Measurements from ENCODE around the gene PURB. TPM values are rescaled to one million over a fixed set of nuclear protein-coding genes. Genes with fewer than 3 reads are reported as not detected.

Gene PURB
- total RNA-seq, 1 experiment from 2014 or later: 21.3 TPM

DNA sequence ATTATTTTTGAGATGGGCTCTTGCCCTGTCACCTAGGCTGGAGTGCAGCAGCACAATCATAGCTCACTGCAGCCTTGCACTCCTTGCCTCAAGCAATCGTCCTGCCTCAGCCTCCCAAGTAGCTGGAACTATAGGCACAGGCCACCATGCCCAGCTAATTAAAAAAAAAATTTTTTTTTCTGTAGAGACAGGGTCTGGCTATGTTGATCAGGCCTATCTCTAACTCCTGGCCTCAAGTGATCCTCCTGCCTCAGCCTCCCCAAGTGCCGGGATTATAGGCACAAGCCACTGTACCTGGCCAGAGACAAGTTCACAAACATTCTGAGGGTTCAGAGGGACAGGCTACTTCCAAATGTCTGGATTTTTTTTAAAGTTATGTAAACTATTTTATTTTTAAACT lies 32.1 kb upstream of the PURB start:
- H3K27ac ChIP-seq (ENCODE audit: insufficient read length, low read depth, low read length): no peak overlapping the region
- no peaks in the 10 kb centered on the region for H3K9me3 ChIP-seq (ENCODE audit: control insufficient read depth, low read depth, low read length)
- H4K20me1 ChIP-seq (ENCODE audit: control insufficient read depth, insufficient read depth, insufficient read length): no peaks in the 10 kb centered on the region
- no peak overlapping the region for H4K5ac ChIP-seq (ENCODE audit: insufficient read length, low read depth, low read length)
- H2BK15ac ChIP-seq (ENCODE audit: low read depth, low read length): no peak overlapping the region
- H3K4me1 Mint-ChIP-seq: peaks cover 5 to 11% of the 10 kb centered on the region in 2 experiments
- no peak overlapping the region for H2BK120ac ChIP-seq (ENCODE audit: low read depth, low read length, poor library complexity, severe bottlenecking)
- H2AK5ac ChIP-seq (ENCODE audit: insufficient read length, low read length): no peak overlapping the region
- H2AFZ ChIP-seq (ENCODE audit: low read length): no peak overlapping the region
- peaks cover 7% of the 10 kb centered on the region for H3K27me3 Mint-ChIP-seq (ENCODE audit: low read depth)
- H4K91ac ChIP-seq (ENCODE audit: insufficient read length, low read depth, low read length): no peak overlapping the region
- H3K18ac ChIP-seq (ENCODE audit: insufficient read length, low read depth, low read length): no peak overlapping the region
- TF ChIP-seq, protein P1, sequence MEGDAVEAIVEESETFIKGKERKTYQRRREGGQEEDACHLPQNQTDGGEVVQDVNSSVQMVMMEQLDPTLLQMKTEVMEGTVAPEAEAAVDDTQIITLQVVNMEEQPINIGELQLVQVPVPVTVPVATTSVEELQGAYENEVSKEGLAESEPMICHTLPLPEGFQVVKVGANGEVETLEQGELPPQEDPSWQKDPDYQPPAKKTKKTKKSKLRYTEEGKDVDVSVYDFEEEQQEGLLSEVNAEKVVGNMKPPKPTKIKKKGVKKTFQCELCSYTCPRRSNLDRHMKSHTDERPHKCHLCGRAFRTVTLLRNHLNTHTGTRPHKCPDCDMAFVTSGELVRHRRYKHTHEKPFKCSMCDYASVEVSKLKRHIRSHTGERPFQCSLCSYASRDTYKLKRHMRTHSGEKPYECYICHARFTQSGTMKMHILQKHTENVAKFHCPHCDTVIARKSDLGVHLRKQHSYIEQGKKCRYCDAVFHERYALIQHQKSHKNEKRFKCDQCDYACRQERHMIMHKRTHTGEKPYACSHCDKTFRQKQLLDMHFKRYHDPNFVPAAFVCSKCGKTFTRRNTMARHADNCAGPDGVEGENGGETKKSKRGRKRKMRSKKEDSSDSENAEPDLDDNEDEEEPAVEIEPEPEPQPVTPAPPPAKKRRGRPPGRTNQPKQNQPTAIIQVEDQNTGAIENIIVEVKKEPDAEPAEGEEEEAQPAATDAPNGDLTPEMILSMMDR (conservative IDR thresholded peaks at IDR 0.05): no peak
- no peak overlapping the region for H3K56ac ChIP-seq (ENCODE audit: insufficient read length, low read depth, low read length)
- DNase-seq: no peak
- no peak overlapping the region for H3K4me3 Mint-ChIP-seq
- H3K27me3 ChIP-seq (ENCODE audit: insufficient read depth, low read length): no peaks in the 10 kb centered on the region
- no CpG with 5 or more reads among the region's 2 CpGs for WGBS (ENCODE audit: extremely low coverage, insufficient read length, low lambda C conversion rate)
- H3K23ac ChIP-seq (ENCODE audit: insufficient read length, low read depth, low read length): no peak overlapping the region
- no peaks in the 10 kb centered on the region; a peak in 1 of 7 replicates for H3K36me3 Mint-ChIP-seq (ENCODE audit: insufficient read depth in 1 of 3, low read depth in 3 of 3)
- H3K4me1 ChIP-seq (ENCODE audit: insufficient read depth, low read length): no peaks in the 10 kb centered on the region; the same call in 1 of the 2 replicates
- no peak overlapping the region for H3T11ph ChIP-seq (ENCODE audit: low read length)
- H3K9me3 Mint-ChIP-seq: peaks cover 2 to 6% of the 10 kb centered on the region in 2 experiments; a peak in 2 of 5 replicates
- no peak overlapping the region for H3K4ac ChIP-seq (ENCODE audit: low read depth, low read length)
- H2BK5ac ChIP-seq (ENCODE audit: insufficient read length, low read length): no peak overlapping the region
- H3K79me2 ChIP-seq (ENCODE audit: insufficient read depth, low read length): no peaks in the 10 kb centered on the region
- no peak overlapping the region for H3K27ac Mint-ChIP-seq
- no peaks in the 10 kb centered on the region for H3K79me1 ChIP-seq (ENCODE audit: insufficient read depth, low read depth, low read length, poor library complexity, severe bottlenecking)
- H2BK20ac ChIP-seq (ENCODE audit: low read depth, low read length, poor library complexity, severe bottlenecking): no peak overlapping the region
- H3K9ac ChIP-seq (ENCODE audit: extremely low read depth, insufficient read length, low read length): no peak overlapping the region
- no peak overlapping the region for H3K4me2 ChIP-seq (ENCODE audit: insufficient read depth, insufficient read length, low read length)
- H3K23me2 ChIP-seq (ENCODE audit: insufficient read length, low read depth, low read length, poor library complexity, severe bottlenecking): no peaks in the 10 kb centered on the region
- H2BK12ac ChIP-seq (ENCODE audit: insufficient read length, low read depth, low read length): no peak overlapping the region
- H3K14ac ChIP-seq (ENCODE audit: insufficient read depth, low read length): no peak overlapping the region
- H4K8ac ChIP-seq (replicated peaks; ENCODE audit: insufficient read length, low read depth, low read length): no peak overlapping the region

All from H9 (cell line).